ENCODE results near the gene MRTFB. TPM values are rescaled to one million over a fixed set of nuclear protein-coding genes. Genes with fewer than 3 reads are reported as not detected.

The MRTFB gene
- total RNA-seq, 1 experiment from 2014 or later, result 29.5 TPM

DNA sequence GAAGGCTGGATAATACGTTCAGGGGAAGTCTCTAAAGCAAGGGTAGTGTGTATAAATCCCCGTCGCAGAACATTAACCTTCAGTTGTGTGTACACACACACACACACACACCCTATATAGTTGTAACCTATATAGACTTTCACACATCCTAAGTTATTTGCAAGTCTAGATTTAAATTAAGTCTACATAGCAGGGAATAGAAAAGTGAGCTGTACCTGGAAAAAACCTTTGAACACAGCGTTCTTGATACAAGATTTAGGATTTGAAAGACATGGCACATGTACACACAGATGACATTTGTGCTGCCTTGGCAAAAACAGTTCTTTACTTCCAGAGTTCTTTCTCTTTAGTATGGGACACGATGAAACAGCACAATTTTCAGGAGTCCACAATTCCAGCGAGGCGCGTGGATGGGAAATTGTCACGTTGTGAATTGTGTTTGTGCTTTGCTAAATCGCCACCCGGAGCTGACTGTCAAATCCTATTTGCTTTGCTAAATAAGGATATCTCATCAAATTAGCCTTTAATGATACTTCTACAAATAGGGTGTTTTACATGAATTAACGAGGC is 233.9 kb downstream of the MRTFB start:
- no TSS peak for BruUV-seq (replicated peaks)

DNA sequence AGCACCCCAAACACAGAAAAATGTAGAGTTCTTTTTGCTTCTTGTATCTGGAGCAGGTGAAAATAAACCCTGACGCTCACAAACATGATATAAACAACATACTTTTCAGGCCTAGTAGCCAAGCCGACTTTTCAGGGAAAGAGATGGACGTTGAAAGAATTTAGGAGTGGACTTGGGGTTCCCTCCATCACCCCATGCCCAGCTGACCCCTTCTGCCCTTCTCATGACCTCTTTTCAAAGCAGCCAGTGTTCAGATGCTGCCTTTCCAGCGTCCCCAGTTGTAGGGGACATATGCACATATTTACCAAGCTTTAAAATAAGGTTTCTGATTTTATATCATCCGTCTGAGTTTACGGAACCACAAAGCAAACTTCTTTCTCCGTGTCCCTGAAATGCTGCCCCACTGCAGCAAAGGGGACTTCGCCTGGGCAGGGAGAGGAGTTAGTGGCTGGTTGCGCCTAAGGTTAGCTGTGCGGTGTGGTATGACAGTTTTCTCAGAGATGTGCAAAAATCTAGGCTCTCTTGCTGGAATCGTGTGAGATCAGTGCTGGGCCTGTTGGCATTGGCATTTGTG is 235.5 kb downstream of the MRTFB start:
- Mint-ChIP-seq H3K27me3 (ENCODE audit: insufficient read depth, unreplicated experiment) (no peaks in the 10 kb centered on the region), H3K4me1 (ENCODE audit: low read depth, unreplicated experiment) (peaks cover 10% of the 10 kb centered on the region), H3K27ac (ENCODE audit: unreplicated experiment) (no peak overlapping the region), H3K4me3 (ENCODE audit: unreplicated experiment) (no peak overlapping the region), H3K9me3 (ENCODE audit: unreplicated experiment) (no peaks in the 10 kb centered on the region), H3K36me3 (ENCODE audit: insufficient read depth, unreplicated experiment) (peaks cover 11% of the 10 kb centered on the region)
- H3K4me3 ChIP-seq (ENCODE audit: low read depth, low read length), result no peak overlapping the region
- H3K27me3 ChIP-seq (replicated peaks; ENCODE audit: control insufficient read depth, insufficient read depth, low read length), result no peaks in the 10 kb centered on the region
- no peaks in the 10 kb centered on the region for H3K36me3 ChIP-seq (ENCODE audit: control insufficient read depth, insufficient read depth, low read length)
- no peak for DNase-seq
- no peak for TF ChIP-seq CTCF (IDR thresholded peaks at IDR 0.05; ENCODE audit: insufficient read depth in 1 of 2, low read depth in 1 of 2, low read length in 1 of 2, severe bottlenecking in 1 of 2, unreplicated experiment in 1 of 2)
- no TSS peak for BruUV-seq (replicated peaks)
- CTCF ChIA-PET, result no interaction called here
- H3K9me3 ChIP-seq, result no peaks in the 10 kb centered on the region
- intact Hi-C loops (cut with micrococcal nuclease; ENCODE audit: unreplicated experiment), result no loop called here
- H3K4me1 ChIP-seq, result peaks cover 19% of the 10 kb centered on the region
- POLR2A ChIA-PET, result no interaction called here

More for the DNA sequence above, 233.9 kb downstream of the MRTFB start:
- H3K27me3 ChIP-seq (replicated peaks; ENCODE audit: control insufficient read depth, insufficient read depth, low read length), result no peaks in the 10 kb centered on the region
- H3K36me3 ChIP-seq (ENCODE audit: control insufficient read depth, insufficient read depth, low read length), result no peaks in the 10 kb centered on the region
- CTCF ChIA-PET, result no interaction called here
- POLR2A ChIA-PET, result no interaction called here
- no peak overlapping the region for H3K4me3 Mint-ChIP-seq (ENCODE audit: unreplicated experiment)
- intact Hi-C loops (cut with micrococcal nuclease; ENCODE audit: unreplicated experiment), result no loop called here
- H3K9me3 ChIP-seq, result no peaks in the 10 kb centered on the region
- H3K9me3 Mint-ChIP-seq (ENCODE audit: unreplicated experiment), result no peaks in the 10 kb centered on the region
- peaks cover 10% of the 10 kb centered on the region for H3K4me1 Mint-ChIP-seq (ENCODE audit: low read depth, unreplicated experiment)
- peaks cover 11% of the 10 kb centered on the region for H3K36me3 Mint-ChIP-seq (ENCODE audit: insufficient read depth, unreplicated experiment)
- H3K27me3 Mint-ChIP-seq (ENCODE audit: insufficient read depth, unreplicated experiment), result no peaks in the 10 kb centered on the region
- no peak for TF ChIP-seq CTCF (IDR thresholded peaks at IDR 0.05; ENCODE audit: insufficient read depth in 1 of 2, low read depth in 1 of 2, low read length in 1 of 2, severe bottlenecking in 1 of 2, unreplicated experiment in 1 of 2)
- no peak overlapping the region for H3K4me3 ChIP-seq (ENCODE audit: low read depth, low read length)
- no peak overlapping the region for H3K27ac Mint-ChIP-seq (ENCODE audit: unreplicated experiment)
- H3K4me1 ChIP-seq, result peaks cover 14% of the 10 kb centered on the region
- DNase-seq, result no peak

DNA sequence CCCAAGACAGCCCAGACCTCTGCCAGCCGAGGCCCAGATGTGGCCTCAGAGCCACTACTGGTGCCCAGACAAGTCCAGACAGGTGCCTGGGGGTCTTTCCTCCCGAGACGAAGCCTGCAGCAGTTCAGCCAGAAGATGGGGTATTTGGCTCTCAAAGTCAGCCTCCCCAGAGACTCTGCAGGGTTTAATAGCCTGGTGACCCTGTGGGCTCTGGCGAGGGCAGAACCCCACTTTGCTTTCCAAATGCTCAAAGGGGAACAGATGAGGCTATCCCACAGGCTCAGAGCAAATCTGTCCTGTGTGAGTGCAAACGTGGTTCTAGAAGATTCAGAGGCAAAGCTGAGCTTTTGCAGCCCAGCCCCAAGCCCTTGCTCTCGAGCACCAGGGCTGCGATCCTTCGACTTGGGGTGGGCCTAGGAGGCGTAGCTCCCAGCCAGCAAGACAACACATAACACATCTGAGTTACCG is 236.0 kb downstream of the MRTFB start:
- no peak for TF ChIP-seq CTCF (IDR thresholded peaks at IDR 0.05; ENCODE audit: insufficient read depth in 1 of 2, low read depth in 1 of 2, low read length in 1 of 2, severe bottlenecking in 1 of 2, unreplicated experiment in 1 of 2)
- POLR2A ChIA-PET, result no interaction called here
- Histone ChIP-seq H3K27me3 (replicated peaks; ENCODE audit: control insufficient read depth, insufficient read depth, low read length) (no peaks in the 10 kb centered on the region), H3K9me3 (no peaks in the 10 kb centered on the region), H3K4me3 (ENCODE audit: low read depth, low read length) (no peak overlapping the region), H3K4me1 (peaks cover 19% of the 10 kb centered on the region), H3K36me3 (ENCODE audit: control insufficient read depth, insufficient read depth, low read length) (no peaks in the 10 kb centered on the region)
- no peaks in the 10 kb centered on the region for H3K9me3 Mint-ChIP-seq (ENCODE audit: unreplicated experiment)
- DNase-seq, result no peak
- intact Hi-C loops (cut with micrococcal nuclease; ENCODE audit: unreplicated experiment), result no loop called here
- no peak overlapping the region for H3K4me3 Mint-ChIP-seq (ENCODE audit: unreplicated experiment)
- peaks cover 10% of the 10 kb centered on the region for H3K4me1 Mint-ChIP-seq (ENCODE audit: low read depth, unreplicated experiment)
- CTCF ChIA-PET, result no interaction called here
- H3K27me3 Mint-ChIP-seq (ENCODE audit: insufficient read depth, unreplicated experiment), result no peaks in the 10 kb centered on the region
- H3K36me3 Mint-ChIP-seq (ENCODE audit: insufficient read depth, unreplicated experiment), result peaks cover 11% of the 10 kb centered on the region
- no TSS peak for BruUV-seq (replicated peaks)
- no peak overlapping the region for H3K27ac Mint-ChIP-seq (ENCODE audit: unreplicated experiment)
